HEK293 (cell line): ENCODE data around the gene SHE.
"Not testable (repeated sequence)": the region's sequence is repeated elsewhere in the genome, so short reads cannot be mapped to it uniquely, and the experiment has no call there.

Source experiments
- CTCF ChIA-PET: fragments of 350-600 bp; formaldehyde crosslinking; extraction: SDS; loops from one replicate; lab custom pipeline; 2021; ENCODE audit warnings: antibody characterized with exemption; lab: Yijun Ruan, JAX
- POLR2A ChIA-PET: fragments of 300-600 bp; formaldehyde crosslinking; extraction: SDS; loops from one replicate; lab custom pipeline; 2020; ENCODE audit warnings: antibody characterized with exemption, inconsistent platforms; lab: Yijun Ruan, JAX
- H3K27ac ChIP-seq: fragments of 200-500 bp; sonication (Bioruptor generic); 2 replicates; pipeline ENCODE4 v1.5.1; 2014; ENCODE audit warnings: low read depth, low read length, control low read depth, inconsistent platforms; ENCODE audit errors: extremely low read depth
- H3K36me3 ChIP-seq, 2 experiments: fragments of 200-500 bp in 1 of 2; sonication (Bioruptor generic) in 1 of 2; 1 replicate in 1 of 2; 2 replicates in 1 of 2; pipeline ENCODE4 v1.5.1; 2014 to 2017; ENCODE audit warnings: inconsistent platforms in 2 of 2, low read length in 2 of 2; ENCODE audit not compliant: control insufficient read depth in 2 of 2, insufficient read depth in 1 of 2
- H3K4me1 ChIP-seq: fragments of 200-500 bp; sonication (Bioruptor generic); 2 replicates; pipeline ENCODE4 v1.5.1; 2014; ENCODE audit warnings: mild to moderate bottlenecking, low read length, inconsistent platforms; ENCODE audit not compliant: control insufficient read depth, insufficient read depth
- H3K4me3 ChIP-seq: 2 replicates; pipeline ENCODE4 v1.5.1; 2011; ENCODE audit warnings: low read depth, mild to moderate bottlenecking, control low read depth, low read length, moderate library complexity
- H3K9me3 ChIP-seq: fragments of 200-500 bp; sonication (Bioruptor generic); 2 replicates; pipeline ENCODE4 v1.5.1; 2014; ENCODE audit warnings: low read depth, low read length, inconsistent platforms; ENCODE audit not compliant: control insufficient read depth, insufficient read depth
- SETDB1 ChIP-seq: IDR thresholded peaks from one replicate; pipeline ENCODE4 v1.6.1; 2017; ENCODE audit warnings: mild to moderate bottlenecking, low read length, moderate library complexity, mixed read lengths; ENCODE audit not compliant: insufficient read length
- SP7 ChIP-seq: fragments of 450-650 bp; formaldehyde crosslinking; IDR thresholded peaks from 2 replicates; pipeline ENCODE4 v1.5.1; 2016; ENCODE audit warnings: missing biosample characterization, missing genetic modification characterization
- WT1 ChIP-seq: fragments of 450-650 bp; formaldehyde crosslinking; IDR thresholded peaks from 2 replicates; pipeline ENCODE4 v1.5.1; 2016; ENCODE audit warnings: missing biosample characterization, missing genetic modification characterization
- ZIC2 ChIP-seq: fragments of 450-650 bp; formaldehyde crosslinking; IDR thresholded peaks from 2 replicates; pipeline ENCODE4 v1.5.1; 2016; ENCODE audit warnings: missing biosample characterization, missing genetic modification characterization
- ZNF19 ChIP-seq: fragments of 450-650 bp; formaldehyde crosslinking; IDR thresholded peaks from 2 replicates; pipeline ENCODE4; 2016; ENCODE audit warnings: missing biosample characterization, missing genetic modification characterization, low read depth
- ZNF214 ChIP-seq: fragments of 450-650 bp; formaldehyde crosslinking; IDR thresholded peaks from 2 replicates; pipeline ENCODE4 v1.5.1; 2017; ENCODE audit warnings: missing biosample characterization, mild to moderate bottlenecking, missing genetic modification characterization, borderline replicate concordance
- ZNF292 ChIP-seq: fragments of 450-650 bp; formaldehyde crosslinking; IDR thresholded peaks from 2 replicates; pipeline ENCODE4 v1.5.1; 2016; ENCODE audit warnings: low read depth, missing biosample characterization, missing genetic modification characterization, borderline replicate concordance
- ZNF324 ChIP-seq: fragments of 450-650 bp; formaldehyde crosslinking; IDR thresholded peaks from 2 replicates; pipeline ENCODE4 v1.5.1; 2016; ENCODE audit warnings: missing biosample characterization, missing genetic modification characterization
- ZNF350 ChIP-seq: fragments of 450-650 bp; formaldehyde crosslinking; IDR thresholded peaks from 2 replicates; pipeline ENCODE4 v1.5.0; 2017; ENCODE audit warnings: missing biosample characterization, mild to moderate bottlenecking, missing genetic modification characterization
- ZNF391 ChIP-seq: fragments of 450-650 bp; formaldehyde crosslinking; IDR thresholded peaks from 2 replicates; pipeline ENCODE4 v1.5.1; 2016; ENCODE audit warnings: low read depth, missing biosample characterization, missing genetic modification characterization, borderline replicate concordance
- ZNF394 ChIP-seq: fragments of 450-650 bp; formaldehyde crosslinking; IDR thresholded peaks from 2 replicates; pipeline ENCODE4 v1.5.1; 2016; ENCODE audit warnings: missing biosample characterization, missing genetic modification characterization, mild to moderate bottlenecking, moderate library complexity, borderline replicate concordance
- ZNF426 ChIP-seq: fragments of 450-650 bp; formaldehyde crosslinking; IDR thresholded peaks from 2 replicates; pipeline ENCODE4 v1.5.1; 2017; ENCODE audit warnings: missing biosample characterization, missing genetic modification characterization, mild to moderate bottlenecking, inconsistent platforms, moderate library complexity
- ZNF701 ChIP-seq: fragments of 450-650 bp; formaldehyde crosslinking; IDR thresholded peaks from 2 replicates; pipeline ENCODE4 v1.5.1; 2016; ENCODE audit warnings: missing biosample characterization, missing genetic modification characterization
- ZNF707 ChIP-seq: fragments of 450-650 bp; formaldehyde crosslinking; IDR thresholded peaks from 2 replicates; pipeline ENCODE4 v1.5.1; 2016; ENCODE audit warnings: missing biosample characterization, missing genetic modification characterization
- ZNF791 ChIP-seq: fragments of 450-650 bp; formaldehyde crosslinking; IDR thresholded peaks from 2 replicates; pipeline ENCODE4 v1.5.1; 2016; ENCODE audit warnings: missing biosample characterization, missing genetic modification characterization
- ZNF837 ChIP-seq: fragments of 450-650 bp; formaldehyde crosslinking; IDR thresholded peaks from 2 replicates; pipeline ENCODE4 v1.5.1; 2016; ENCODE audit warnings: missing biosample characterization, missing genetic modification characterization
- ZSCAN16 ChIP-seq: fragments of 450-650 bp; formaldehyde crosslinking; IDR thresholded peaks from 2 replicates; pipeline ENCODE4 v1.5.1; 2016; ENCODE audit warnings: missing biosample characterization, missing genetic modification characterization
- TF ChIP-seq, protein P1 (sequence below): fragments of 450-650 bp; formaldehyde crosslinking; IDR thresholded peaks from 2 replicates; pipeline ENCODE4 v1.5.1; 2016; ENCODE audit warnings: missing biosample characterization, missing genetic modification characterization
- TF ChIP-seq, protein P2 (sequence below): fragments of 450-650 bp; formaldehyde crosslinking; IDR thresholded peaks from 2 replicates; pipeline ENCODE4 v1.5.1; 2017; ENCODE audit warnings: missing biosample characterization, missing genetic modification characterization
- TF ChIP-seq, protein P3 (sequence below): fragments of 450-650 bp; formaldehyde crosslinking; IDR thresholded peaks from 2 replicates; pipeline ENCODE4 v1.5.0; 2017; ENCODE audit warnings: missing biosample characterization, missing genetic modification characterization, borderline replicate concordance
- TF ChIP-seq, protein P4 (sequence below): fragments of 450-650 bp; formaldehyde crosslinking; IDR thresholded peaks from 2 replicates; pipeline ENCODE4 v1.5.1; 2016; ENCODE audit warnings: missing biosample characterization, missing genetic modification characterization

SHE gene

DNA sequence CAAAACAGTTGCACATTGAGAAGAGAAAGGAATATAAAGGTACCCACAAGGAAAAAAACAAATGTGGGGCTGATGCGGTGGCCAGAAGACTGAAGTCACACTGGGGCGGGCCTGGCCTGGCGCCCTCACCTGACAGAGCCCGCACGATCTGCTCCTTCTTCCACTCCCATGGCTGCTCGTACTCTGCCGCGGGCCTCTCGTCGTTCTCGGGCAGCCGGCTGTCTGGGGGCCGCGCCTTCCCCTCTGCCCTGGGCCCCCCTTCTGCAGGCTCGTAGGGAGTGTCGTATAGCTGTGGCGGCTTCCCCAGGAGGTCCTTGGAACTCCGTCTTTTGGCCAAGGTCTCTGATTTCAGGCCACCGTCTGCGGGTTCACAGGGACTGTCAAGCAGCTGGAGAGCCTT is 13.3 kb downstream of the SHE start (continued):
- TF ChIP-seq, protein P1, sequence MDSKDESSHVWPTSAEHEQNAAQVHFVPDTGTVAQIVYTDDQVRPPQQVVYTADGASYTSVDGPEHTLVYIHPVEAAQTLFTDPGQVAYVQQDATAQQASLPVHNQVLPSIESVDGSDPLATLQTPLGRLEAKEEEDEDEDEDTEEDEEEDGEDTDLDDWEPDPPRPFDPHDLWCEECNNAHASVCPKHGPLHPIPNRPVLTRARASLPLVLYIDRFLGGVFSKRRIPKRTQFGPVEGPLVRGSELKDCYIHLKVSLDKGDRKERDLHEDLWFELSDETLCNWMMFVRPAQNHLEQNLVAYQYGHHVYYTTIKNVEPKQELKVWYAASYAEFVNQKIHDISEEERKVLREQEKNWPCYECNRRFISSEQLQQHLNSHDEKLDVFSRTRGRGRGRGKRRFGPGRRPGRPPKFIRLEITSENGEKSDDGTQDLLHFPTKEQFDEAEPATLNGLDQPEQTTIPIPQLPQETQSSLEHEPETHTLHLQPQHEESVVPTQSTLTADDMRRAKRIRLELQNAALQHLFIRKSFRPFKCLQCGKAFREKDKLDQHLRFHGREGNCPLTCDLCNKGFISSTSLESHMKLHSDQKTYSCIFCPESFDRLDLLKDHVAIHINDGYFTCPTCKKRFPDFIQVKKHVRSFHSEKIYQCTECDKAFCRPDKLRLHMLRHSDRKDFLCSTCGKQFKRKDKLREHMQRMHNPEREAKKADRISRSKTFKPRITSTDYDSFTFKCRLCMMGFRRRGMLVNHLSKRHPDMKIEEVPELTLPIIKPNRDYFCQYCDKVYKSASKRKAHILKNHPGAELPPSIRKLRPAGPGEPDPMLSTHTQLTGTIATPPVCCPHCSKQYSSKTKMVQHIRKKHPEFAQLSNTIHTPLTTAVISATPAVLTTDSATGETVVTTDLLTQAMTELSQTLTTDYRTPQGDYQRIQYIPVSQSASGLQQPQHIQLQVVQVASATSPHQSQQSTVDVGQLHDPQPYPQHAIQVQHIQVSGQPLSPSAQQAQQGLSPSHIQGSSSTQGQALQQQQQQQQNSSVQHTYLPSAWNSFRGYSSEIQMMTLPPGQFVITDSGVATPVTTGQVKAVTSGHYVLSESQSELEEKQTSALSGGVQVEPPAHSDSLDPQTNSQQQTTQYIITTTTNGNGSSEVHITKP = no peak
- TF ChIP-seq ZNF350 = no peak
- no peak for TF ChIP-seq WT1 (tag by site-specific recombination)
- TF ChIP-seq ZIC2 (tag by site-specific recombination) = no peak
- no peak for TF ChIP-seq SETDB1

DNA sequence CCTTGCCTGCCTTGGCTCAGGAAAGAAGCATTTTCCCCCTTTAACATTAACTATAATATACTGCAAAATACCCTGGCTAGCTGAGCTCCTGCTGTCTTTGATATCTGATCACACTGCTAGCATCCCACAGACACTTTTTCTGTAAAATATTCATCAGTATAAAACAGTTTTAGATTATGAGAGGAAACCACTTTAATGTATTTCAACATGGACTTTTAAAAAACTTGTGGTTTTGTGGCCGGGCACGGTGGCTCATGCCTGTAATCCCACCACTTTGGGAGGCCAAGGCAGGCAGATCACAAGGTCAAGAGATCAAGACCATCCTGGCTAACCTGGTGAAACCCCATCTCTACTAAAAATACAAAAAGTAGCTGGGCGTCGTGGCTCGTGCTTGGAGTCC is 15.5 kb downstream of the SHE start:
- CTCF ChIA-PET = interaction anchor here (0.6 to 1.2 kb wide), 3 partner anchors 59 to 111 kb away, joined by 3 to 5 read pairs (median 3); no protein-coding TSS in a partner anchor
- H3K4me3 ChIP-seq, H3K27ac ChIP-seq, H3K36me3 ChIP-seq, POLR2A ChIA-PET, H3K9me3 ChIP-seq, H3K4me1 ChIP-seq: not testable (repeated sequence)

DNA sequence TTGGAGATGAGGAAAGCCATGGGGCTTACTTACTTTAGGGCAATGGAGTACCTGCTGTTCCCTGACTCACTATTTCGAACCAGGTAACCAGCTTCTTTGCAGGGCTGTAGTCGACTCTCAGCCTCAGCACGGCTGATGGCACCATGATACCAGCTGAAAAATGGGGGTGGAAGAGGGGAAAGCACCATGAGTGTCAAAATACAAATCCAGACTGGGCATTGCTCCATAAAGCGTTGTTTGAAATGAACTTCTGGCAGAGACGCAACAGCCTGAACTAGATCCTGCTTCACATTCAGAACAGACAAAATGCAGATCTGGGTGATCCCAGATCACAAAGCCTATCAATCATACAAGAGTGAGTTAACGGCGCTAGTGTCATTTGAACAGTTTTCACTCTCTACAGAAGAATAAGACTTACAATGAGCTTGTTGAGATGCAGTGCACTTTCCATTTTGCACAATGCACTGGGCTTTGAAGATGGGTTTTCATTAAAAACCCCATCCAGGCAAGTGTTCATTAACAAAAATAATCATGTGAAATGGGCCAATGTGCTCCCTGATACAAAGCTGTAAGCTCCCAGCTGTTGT is 16.2 kb downstream of the SHE start:
- no peak overlapping the region for H3K27ac ChIP-seq
- ChIA-PET CTCF (interaction anchor here (0.7 to 1.2 kb wide), 2 partner anchors 60 kb away, joined by 3 to 5 read pairs; no protein-coding TSS in a partner anchor), POLR2A (no interaction called here)
- H3K4me1 ChIP-seq = peaks cover 3% of the 10 kb centered on the region; the same call in 1 of the 2 replicates
- H3K9me3 ChIP-seq = no peaks in the 10 kb centered on the region
- no peak overlapping the region for H3K4me3 ChIP-seq
- H3K36me3 ChIP-seq = no peaks in the 10 kb centered on the region
- no peak for TF ChIP-seq ZNF426 (tag by site-specific recombination)
- no peak for TF ChIP-seq ZNF292 (tag by site-specific recombination)
- no peak for TF ChIP-seq ZSCAN16
- TF ChIP-seq ZNF791 (tag by site-specific recombination) = no peak

DNA sequence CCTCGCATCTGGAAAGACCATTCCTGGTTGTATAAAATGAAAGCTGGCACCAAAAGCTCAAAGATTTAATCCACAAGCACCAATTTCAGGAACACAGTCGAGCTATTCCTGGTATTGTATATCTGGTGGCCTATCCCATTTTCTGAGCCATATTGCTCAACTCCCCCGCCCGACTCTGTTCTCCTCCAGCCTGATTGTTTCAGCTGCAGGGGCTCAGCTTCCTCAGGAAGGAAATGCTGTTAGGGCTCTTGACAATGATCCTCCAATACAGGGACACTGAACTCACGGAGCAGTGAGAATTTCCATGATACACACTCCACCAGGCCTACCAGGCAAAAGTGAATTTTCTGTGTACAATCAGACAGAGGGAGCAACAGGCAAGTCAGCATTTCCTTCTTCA is 17.1 kb downstream of the SHE start:
- peaks cover 3% of the 10 kb centered on the region; the same call in 1 of the 2 replicates for H3K4me1 ChIP-seq
- no peak overlapping the region for H3K4me3 ChIP-seq
- no peaks in the 10 kb centered on the region for H3K9me3 ChIP-seq
- H3K36me3 ChIP-seq = no peaks in the 10 kb centered on the region
- H3K27ac ChIP-seq = no peak overlapping the region
- CTCF ChIA-PET = interaction anchor here (0.9 to 11.0 kb wide), 3 partner anchors 43 to 63 kb away, joined by 3 to 205 read pairs (median 59); no protein-coding TSS in a partner anchor
- POLR2A ChIA-PET = interaction anchor here (0.7 to 1.1 kb wide), 3 partner anchors 61 to 66 kb away, joined by 3 to 7 read pairs (median 3); no protein-coding TSS in a partner anchor
- TF ChIP-seq, protein P2, sequence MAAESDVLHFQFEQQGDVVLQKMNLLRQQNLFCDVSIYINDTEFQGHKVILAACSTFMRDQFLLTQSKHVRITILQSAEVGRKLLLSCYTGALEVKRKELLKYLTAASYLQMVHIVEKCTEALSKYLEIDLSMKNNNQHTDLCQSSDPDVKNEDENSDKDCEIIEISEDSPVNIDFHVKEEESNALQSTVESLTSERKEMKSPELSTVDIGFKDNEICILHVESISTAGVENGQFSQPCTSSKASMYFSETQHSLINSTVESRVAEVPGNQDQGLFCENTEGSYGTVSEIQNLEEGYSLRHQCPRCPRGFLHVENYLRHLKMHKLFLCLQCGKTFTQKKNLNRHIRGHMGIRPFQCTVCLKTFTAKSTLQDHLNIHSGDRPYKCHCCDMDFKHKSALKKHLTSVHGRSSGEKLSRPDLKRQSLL (tag by site-specific recombination) = no peak
- TF ChIP-seq ZNF324 (tag by site-specific recombination) (no peak), ZNF394 (tag by site-specific recombination) (no peak), ZNF391 (tag by site-specific recombination) (no peak), ZNF214 (tag by site-specific recombination) (no peak), ZNF19 (tag by site-specific recombination) (no peak), SP7 (tag by site-specific recombination) (no peak), ZNF707 (tag by site-specific recombination) (no peak), ZNF701 (tag by site-specific recombination) (no peak), ZNF837 (tag by site-specific recombination) (no peak)
- TF ChIP-seq, protein P3, sequence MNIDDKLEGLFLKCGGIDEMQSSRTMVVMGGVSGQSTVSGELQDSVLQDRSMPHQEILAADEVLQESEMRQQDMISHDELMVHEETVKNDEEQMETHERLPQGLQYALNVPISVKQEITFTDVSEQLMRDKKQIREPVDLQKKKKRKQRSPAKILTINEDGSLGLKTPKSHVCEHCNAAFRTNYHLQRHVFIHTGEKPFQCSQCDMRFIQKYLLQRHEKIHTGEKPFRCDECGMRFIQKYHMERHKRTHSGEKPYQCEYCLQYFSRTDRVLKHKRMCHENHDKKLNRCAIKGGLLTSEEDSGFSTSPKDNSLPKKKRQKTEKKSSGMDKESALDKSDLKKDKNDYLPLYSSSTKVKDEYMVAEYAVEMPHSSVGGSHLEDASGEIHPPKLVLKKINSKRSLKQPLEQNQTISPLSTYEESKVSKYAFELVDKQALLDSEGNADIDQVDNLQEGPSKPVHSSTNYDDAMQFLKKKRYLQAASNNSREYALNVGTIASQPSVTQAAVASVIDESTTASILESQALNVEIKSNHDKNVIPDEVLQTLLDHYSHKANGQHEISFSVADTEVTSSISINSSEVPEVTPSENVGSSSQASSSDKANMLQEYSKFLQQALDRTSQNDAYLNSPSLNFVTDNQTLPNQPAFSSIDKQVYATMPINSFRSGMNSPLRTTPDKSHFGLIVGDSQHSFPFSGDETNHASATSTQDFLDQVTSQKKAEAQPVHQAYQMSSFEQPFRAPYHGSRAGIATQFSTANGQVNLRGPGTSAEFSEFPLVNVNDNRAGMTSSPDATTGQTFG = no peak
- TF ChIP-seq, protein P4, sequence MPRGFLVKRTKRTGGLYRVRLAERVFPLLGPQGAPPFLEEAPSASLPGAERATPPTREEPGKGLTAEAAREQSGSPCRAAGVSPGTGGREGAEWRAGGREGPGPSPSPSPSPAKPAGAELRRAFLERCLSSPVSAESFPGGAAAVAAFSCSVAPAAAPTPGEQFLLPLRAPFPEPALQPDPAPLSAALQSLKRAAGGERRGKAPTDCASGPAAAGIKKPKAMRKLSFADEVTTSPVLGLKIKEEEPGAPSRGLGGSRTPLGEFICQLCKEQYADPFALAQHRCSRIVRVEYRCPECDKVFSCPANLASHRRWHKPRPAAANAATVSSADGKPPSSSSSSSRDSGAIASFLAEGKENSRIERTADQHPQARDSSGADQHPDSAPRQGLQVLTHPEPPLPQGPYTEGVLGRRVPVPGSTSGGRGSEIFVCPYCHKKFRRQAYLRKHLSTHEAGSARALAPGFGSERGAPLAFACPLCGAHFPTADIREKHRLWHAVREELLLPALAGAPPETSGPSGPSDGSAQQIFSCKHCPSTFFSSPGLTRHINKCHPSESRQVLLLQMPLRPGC (tag by site-specific recombination) = no peak
